H1 (cell line): ENCODE measurements around the gene IGSF1. TPM values are rescaled to one million over a fixed set of nuclear protein-coding genes. Genes with fewer than 3 reads are reported as not detected.

Experiments used
- BRCA1 ChIP-seq: IDR thresholded peaks from 2 replicates; pipeline ENCODE4 v1.6.1; 2012; ENCODE audit warnings: low read depth, low read length, improper control_type of control experiment
- EP300 ChIP-seq, 2 experiments: IDR thresholded peaks; 1 replicate in 1 of 2; 2 replicates in 1 of 2; pipeline ENCODE4 v1.6.1; 2011 to 2012; ENCODE audit warnings: low read depth in 2 of 2, low read length in 2 of 2, mild to moderate bottlenecking in 2 of 2, borderline replicate concordance in 1 of 2, inconsistent platforms in 1 of 2, moderate library complexity in 1 of 2
- FOSL1 ChIP-seq: IDR thresholded peaks from 2 replicates; pipeline ENCODE4 v1.6.1; 2011; ENCODE audit warnings: mild to moderate bottlenecking, low read depth, low read length, moderate library complexity; ENCODE audit not compliant: insufficient read depth
- HDAC6 ChIP-seq: IDR thresholded peaks from one replicate; pipeline ENCODE4 v1.7.1; 2012; ENCODE audit warnings: low read depth, mild to moderate bottlenecking, inconsistent platforms, low read length, moderate library complexity
- polyA plus RNA-seq, 7 experiments: library from polyadenylated mRNA; depleted of rRNA in 3 of 7; stranded (reverse) in 5 of 7; unstranded in 2 of 7; fragments of >200 nt in 5 of 7; fragments of 200-250 nt in 2 of 7; gene quantifications; 1 replicate in 5 of 7; 2 replicates in 1 of 7; 4 replicates in 1 of 7; pipeline versions ENCODE4 v1.2.1 to v1.2.3, GENCODE V29; 2011 to 2013; ENCODE audit warnings: missing spikeins in 2 of 7, mixed read lengths in 2 of 7
- total RNA-seq: library from RNA; stranded (reverse); fragmentation: NEBNext Ultra II Directional; extraction: Animal tissue kit (Norgen Biotek cat#: 25700); gene quantifications from 2 replicates; pipeline ENCODE4 v1.2.1, GENCODE V29; 2021

IGSF1 gene
- total and polyA plus RNA-seq, 2 of the 8 experiments (the other 6 are each of a cell fraction or from before 2014, with no cell fraction given): 23.1 to 39.9 TPM

- TF ChIP-seq EP300 (IDR thresholded peaks at IDR 0.05; ENCODE audit: borderline replicate concordance in 1 of 2, low read depth in 2 of 2, low read length in 2 of 2) (no peak), HDAC6 (no peak), BRCA1 (no peak), FOSL1 (no peak)
Observed at GRCh38 chrX:131279617-131280016, 9.5 kb downstream of the IGSF1 start (continued).
